Subcutaneous abdominal adipose tissue (tissue), 5 donors: ENCODE measurements around the gene TLX2.
"Not testable (repeated sequence)": the region's sequence is repeated elsewhere in the genome, so short reads cannot be mapped to it uniquely, and the experiment has no call there.

Source experiments
- H3K27ac ChIP-seq: one replicate; pipeline ENCODE4 v1.7.0; 2013; ENCODE audit warnings: low read depth, mild to moderate bottlenecking, inconsistent platforms, low read length, moderate library complexity
- H3K27me3 ChIP-seq, 5 donors: one replicate each; pipeline ENCODE4 v1.7.0; 2013; ENCODE audit warnings: low read length in 5 of 5, inconsistent platforms in 1 of 5; ENCODE audit not compliant: control insufficient read depth in 5 of 5, insufficient read depth in 4 of 5
- H3K36me3 ChIP-seq, 5 donors: one replicate each; pipeline ENCODE4 v1.7.0; 2013; ENCODE audit warnings: low read length in 5 of 5; ENCODE audit not compliant: control insufficient read depth in 5 of 5, insufficient read depth in 5 of 5
- H3K4me1 ChIP-seq, 5 donors: one replicate each; pipeline ENCODE4 v1.7.0; 2013; ENCODE audit warnings: low read length in 5 of 5, mild to moderate bottlenecking in 3 of 5, moderate library complexity in 1 of 5; ENCODE audit not compliant: control insufficient read depth in 5 of 5, insufficient read depth in 5 of 5
- H3K4me3 ChIP-seq, 5 donors: one replicate each; pipeline ENCODE4 v1.7.0; 2013; ENCODE audit warnings: low read length in 5 of 5, low read depth in 1 of 5
- H3K9ac ChIP-seq, 5 donors: one replicate each; pipeline ENCODE4 v1.7.0; 2013; ENCODE audit warnings: low read length in 5 of 5, mild to moderate bottlenecking in 4 of 5, moderate library complexity in 3 of 5
- H3K9me3 ChIP-seq, 5 donors: one replicate each; pipeline ENCODE4 v1.7.0; 2013; ENCODE audit warnings: low read length in 5 of 5; ENCODE audit not compliant: control insufficient read depth in 5 of 5
- donor health status: healthy.
- donor health status: healthy.
- donor health status: healthy.
- donor health status: healthy.
- donor health status: healthy.

The TLX2 gene

DNA sequence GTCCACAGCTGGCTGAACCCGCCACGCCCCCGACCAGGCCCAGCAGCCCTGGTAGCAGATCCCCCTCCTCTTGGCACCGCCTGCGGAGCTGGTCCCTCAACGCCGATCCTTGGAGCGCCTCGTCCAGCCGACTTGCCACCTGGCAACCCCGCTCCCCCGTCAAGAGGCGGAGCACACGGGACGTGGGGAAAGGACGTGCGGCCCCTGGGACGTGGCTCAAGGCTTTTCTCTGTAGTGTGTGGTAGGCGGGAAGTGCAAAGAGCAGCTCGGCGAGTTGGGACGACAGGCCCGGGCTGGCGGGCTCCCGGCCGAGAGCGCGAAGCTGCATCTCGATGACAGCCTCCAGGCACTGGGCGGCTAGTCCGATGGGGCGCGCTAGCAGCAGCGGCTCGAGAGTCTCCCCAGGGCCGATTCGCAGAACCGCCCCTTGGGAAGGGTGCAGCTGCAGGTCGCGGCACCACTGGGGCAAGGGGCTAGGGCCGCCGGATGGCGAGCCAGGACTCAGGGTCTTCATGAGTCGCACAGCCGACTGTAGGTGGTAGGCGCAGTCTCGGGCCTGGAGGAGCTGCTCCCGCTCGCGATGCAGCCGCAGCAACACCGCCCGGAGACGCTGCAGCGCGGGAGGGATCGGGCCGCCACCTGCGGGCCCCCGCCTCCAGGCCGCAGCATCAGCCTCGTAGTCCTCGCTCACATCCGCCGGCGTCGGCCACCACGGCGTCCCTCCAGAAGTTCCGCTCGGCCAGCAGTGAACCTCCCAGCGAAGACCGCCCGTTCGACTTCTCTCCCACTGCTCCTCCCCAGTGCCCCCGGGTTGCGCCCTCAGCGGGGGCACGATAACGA lies 32.1 kb upstream of the TLX2 start:
- H3K9ac ChIP-seq: peak overlapping the region in 4 of 5 donors; percentile 81 to 94 (median 90)
- H3K4me1 ChIP-seq: peaks cover 6 to 34% (median 28%) of the 10 kb centered on the region in 5 donors
- peak overlapping the region; percentile 95 to 100 (median 98) for H3K4me3 ChIP-seq
- H3K36me3 ChIP-seq: peaks cover 6 to 43% (median 22%) of the 10 kb centered on the region in 5 donors
- H3K9me3 ChIP-seq: no peaks in the 10 kb centered on the region
- H3K27ac ChIP-seq: peak overlapping the region; percentile 84
- H3K27me3 ChIP-seq: no peaks in the 10 kb centered on the region

DNA sequence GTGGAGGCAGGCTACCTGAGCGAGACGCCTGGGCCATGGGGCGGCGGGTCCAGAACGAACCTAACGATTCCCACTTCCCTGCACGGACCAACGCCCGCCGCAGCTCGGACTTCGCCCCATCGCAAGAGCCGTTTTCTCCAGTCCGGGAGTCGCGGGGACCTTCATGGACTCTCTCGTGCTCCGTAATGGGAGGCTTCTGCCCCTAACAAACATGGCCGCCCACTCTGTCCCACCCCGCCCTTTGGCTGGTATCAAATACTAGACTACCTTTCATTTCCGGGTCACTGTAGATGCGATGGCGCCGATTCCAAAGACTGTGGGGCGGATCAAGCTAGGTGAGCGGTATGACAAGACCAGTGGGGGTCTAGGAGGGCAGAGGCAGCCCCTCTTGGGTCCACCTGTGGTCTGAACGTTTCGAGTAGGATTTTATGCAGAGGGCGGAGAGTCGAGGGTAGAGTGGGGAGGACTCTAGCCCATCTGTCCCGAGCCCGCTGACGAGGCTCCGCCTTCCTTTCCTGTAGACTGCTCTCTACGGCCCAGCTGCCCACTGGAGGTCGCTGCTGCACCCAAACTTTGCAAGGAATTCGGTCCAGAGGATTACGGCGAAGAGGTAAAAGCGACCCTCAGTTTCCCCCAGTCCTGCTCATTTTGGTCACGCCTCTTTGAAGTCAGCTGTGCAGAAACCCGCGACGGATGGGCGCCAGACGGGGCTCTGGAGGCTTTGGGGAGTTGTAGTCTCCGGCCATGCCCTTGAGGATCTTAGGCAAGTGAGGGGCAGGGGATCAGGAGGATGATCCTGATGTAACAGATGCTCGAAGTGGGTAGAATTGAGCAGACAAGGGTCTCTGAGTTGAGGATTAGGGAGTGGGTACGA lies 31.2 kb upstream of the TLX2 start, which contains the start of the genes CCDC142 and TTC31:
CCDC142 (minus strand) TSS at position 198 of the 874 bp plus-strand sequence; CDS start at position 37, 161 bp downstream.
TTC31 (plus strand) TSS at position 281 of the 874 bp plus-strand sequence; CDS start at position 296, 15 bp downstream.
- Histone ChIP-seq H3K4me3 (peak within 1 kb of the TSS; percentile 95 to 100 (median 98)), H3K9me3 (no peaks in the 10 kb centered on the region), H3K27ac (peak within 1 kb of the TSS; percentile 84), H3K27me3 (no peaks in the 10 kb centered on the region), H3K36me3 (peaks cover 6 to 41% (median 19%) of the 10 kb centered on the region in 5 donors), H3K4me1 (peaks cover 6 to 32% (median 28%) of the 10 kb centered on the region in 5 donors), H3K9ac (peak within 1 kb of the TSS; percentile 68 to 94 (median 87))

DNA sequence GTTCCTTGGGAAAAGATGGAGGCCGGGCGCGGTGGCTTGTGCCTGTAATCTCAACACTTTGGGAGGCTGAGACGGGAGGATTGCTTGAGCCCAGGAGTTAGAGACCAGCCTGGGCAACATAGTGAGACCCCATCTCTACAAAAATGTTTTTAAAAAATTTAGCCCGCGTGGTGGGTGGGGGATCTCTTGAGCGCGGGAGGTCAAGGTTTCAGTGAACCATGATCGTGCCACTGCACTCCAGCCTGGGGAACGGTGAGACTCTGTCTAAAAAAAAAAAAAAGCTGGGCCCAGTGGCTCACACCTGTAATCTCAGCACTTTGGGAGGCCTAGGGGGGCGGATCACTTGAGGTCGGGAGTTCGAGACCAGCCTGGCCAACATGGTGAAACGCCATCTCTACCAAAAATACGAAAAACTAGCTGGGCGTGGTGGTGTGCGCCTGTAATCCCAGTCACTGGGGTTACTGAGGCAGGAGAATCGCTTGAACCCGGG lies 30.5 kb upstream of the TLX2 start:
- H3K4me3 ChIP-seq: peak overlapping the region; percentile 95 to 100 (median 98)
- not testable (repeated sequence) for H3K27me3 ChIP-seq, H3K9me3 ChIP-seq, H3K27ac ChIP-seq
- peak overlapping the region; percentile 56 to 94 (median 87) for H3K9ac ChIP-seq
- H3K4me1 ChIP-seq: peaks cover 6 to 32% (median 28%) of the 10 kb centered on the region in 5 donors
- H3K36me3 ChIP-seq: peaks cover 6 to 48% (median 19%) of the 10 kb centered on the region in 5 donors

- Histone ChIP-seq H3K9ac (no peak overlapping the region), H3K27me3 (no peaks in the 10 kb centered on the region), H3K36me3 (peaks cover 3 to 47% (median 22%) of the 10 kb centered on the region in 5 donors), H3K4me3 (no peak overlapping the region), H3K27ac (no peak overlapping the region), H3K4me1 (peaks cover 4 to 26% (median 23%) of the 10 kb centered on the region in 5 donors), H3K9me3 (no peaks in the 10 kb centered on the region)
These were observed 28.1 kb upstream of the TLX2 start for GRCh38 chr2:74486141-74486540.

DNA sequence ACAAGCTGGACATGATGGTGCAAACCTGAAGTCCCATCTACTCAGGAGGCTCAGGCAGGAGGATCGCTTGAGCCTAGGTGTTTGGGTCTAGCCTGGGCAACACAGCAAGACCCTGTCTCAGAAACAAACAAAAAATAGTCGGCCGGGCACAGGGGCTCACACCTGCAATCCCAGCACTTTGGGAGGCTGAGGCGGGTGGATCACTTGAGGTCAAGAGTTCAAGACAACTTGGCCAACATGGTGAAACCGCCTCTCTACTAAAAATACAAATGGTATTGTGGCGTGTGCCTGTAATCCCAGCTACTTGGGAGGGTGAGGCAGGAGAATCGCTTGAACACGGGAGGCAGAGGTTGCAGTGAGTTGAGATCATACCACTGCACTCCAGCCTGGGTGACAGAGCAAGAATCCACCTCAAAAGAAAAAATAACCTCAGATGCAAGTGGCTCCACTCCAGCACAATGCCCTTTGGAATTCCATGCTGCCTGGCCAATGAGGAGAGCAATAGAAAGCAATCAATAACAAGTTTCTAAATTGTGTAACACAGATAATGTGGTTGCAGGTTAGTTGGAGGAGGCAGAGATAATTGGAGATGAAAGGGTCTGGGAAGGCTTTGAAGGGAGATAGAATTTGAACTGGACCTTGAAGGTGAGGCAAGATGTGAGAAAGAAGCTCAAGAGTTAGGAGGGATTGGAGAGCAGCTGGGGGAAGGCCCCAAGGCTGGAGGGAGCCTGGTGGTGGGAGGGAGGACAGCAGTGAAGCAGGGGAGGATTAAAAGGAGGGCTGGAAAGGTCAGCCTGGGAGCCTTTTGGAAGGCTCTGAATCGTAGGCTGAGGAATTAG lies 25.4 kb upstream of the TLX2 start:
- H3K27ac ChIP-seq: no peak overlapping the region
- no peak overlapping the region for H3K9ac ChIP-seq
- no peaks in the 10 kb centered on the region for H3K9me3 ChIP-seq
- H3K36me3 ChIP-seq: peaks cover 3 to 74% (median 49%) of the 10 kb centered on the region in 5 donors
- H3K27me3 ChIP-seq: no peaks in the 10 kb centered on the region
- H3K4me1 ChIP-seq: peaks cover 0 to 4% (median under 1%) of the 10 kb centered on the region in 5 donors
- no peak overlapping the region for H3K4me3 ChIP-seq

GRCh38 chr2:74489906-74490305 lies 24.3 kb upstream of the TLX2 start:
- peaks cover 8 to 81% (median 56%) of the 10 kb centered on the region in 5 donors for H3K36me3 ChIP-seq
- H3K4me3 ChIP-seq: no peak overlapping the region
- H3K27ac ChIP-seq: no peak overlapping the region
- no peaks in the 10 kb centered on the region for H3K27me3 ChIP-seq
- H3K9ac ChIP-seq: no peak overlapping the region
- no peaks in the 10 kb centered on the region for H3K4me1 ChIP-seq
- H3K9me3 ChIP-seq: no peaks in the 10 kb centered on the region

DNA sequence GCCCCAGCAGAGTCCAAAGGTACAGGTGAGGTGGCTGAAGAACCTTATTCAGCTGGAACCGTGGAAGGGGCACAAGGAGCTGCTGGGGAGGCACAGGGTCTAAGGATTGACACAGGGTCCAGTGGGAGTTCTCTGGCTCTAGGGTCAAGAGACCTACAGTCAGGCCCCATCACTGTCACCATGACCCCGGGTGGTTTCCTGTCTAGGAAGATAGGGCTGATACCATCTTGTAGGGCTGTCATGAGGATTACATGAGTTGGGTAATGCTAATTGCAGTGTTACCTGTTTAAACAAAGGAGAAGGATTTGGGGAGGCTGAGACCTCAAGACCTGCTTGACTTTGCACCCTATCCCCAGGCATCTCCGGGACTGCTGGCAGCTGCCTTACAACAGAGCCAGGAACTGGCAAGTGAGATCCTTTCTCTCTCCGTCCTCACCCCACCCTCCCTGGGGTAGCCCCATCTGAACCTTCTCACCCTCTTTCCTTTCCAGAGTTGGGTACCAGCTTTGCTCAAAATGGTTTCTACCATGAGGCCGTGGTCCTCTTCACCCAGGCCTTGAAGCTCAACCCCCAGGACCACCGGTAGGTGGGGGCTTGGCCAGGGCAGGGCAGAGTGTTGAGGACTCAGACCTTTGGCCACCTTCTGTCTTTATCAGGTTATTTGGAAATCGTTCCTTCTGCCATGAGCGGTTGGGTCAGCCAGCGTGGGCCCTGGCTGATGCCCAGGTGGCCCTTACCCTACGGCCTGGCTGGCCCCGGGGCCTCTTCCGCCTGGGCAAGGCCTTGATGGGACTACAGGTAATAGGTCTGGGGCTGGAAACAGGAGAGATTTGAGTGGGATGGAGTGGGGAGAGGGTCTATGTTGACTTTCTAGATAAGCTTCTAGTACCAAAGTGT lies 22.4 kb upstream of the TLX2 start:
- no peaks in the 10 kb centered on the region for H3K9me3 ChIP-seq
- H3K4me1 ChIP-seq: no peaks in the 10 kb centered on the region
- H3K36me3 ChIP-seq: peaks cover 5 to 68% (median 49%) of the 10 kb centered on the region in 5 donors
- H3K27ac ChIP-seq: no peak overlapping the region
- H3K27me3 ChIP-seq: peaks cover 0 to 3% (median 0%) of the 10 kb centered on the region in 5 donors
- H3K4me3 ChIP-seq: no peak overlapping the region
- H3K9ac ChIP-seq: no peak overlapping the region

GRCh38 chr2:74493546-74493945 lies 20.7 kb upstream of the TLX2 start:
- H3K36me3 ChIP-seq: peaks cover 5 to 57% (median 46%) of the 10 kb centered on the region in 5 donors
- H3K27me3 ChIP-seq: peaks cover 13 to 17% (median 15%) of the 10 kb centered on the region in 5 donors
- no peak overlapping the region for H3K27ac ChIP-seq
- H3K4me1 ChIP-seq: peaks cover 0 to 14% (median 11%) of the 10 kb centered on the region in 5 donors
- no peaks in the 10 kb centered on the region for H3K9me3 ChIP-seq
- no peak overlapping the region for H3K4me3 ChIP-seq
- no peak overlapping the region for H3K9ac ChIP-seq
